Effector memory CD4-positive, alpha-beta T cell (primary cell): ENCODE results near the gene CEP78.

ENCODE experiments used
- DNase-seq, 3 donors: peaks; one replicate each; pipeline ENCODE4 v3.0.0-alpha.2; 2020
- H3K27ac ChIP-seq: 2 replicates; pipeline ENCODE4 v1.7.0; 2013; ENCODE audit warnings: mild to moderate bottlenecking, low read length, moderate library complexity; ENCODE audit not compliant: insufficient read depth, poor library complexity, severe bottlenecking
- H3K27me3 ChIP-seq: replicated peaks from 2 replicates; pipeline ENCODE4 v1.7.0; 2013; ENCODE audit warnings: mild to moderate bottlenecking, low read length; ENCODE audit not compliant: insufficient read depth, control insufficient read depth, poor library complexity, severe bottlenecking
- H3K36me3 ChIP-seq: 2 replicates; pipeline ENCODE4 v1.7.0; 2013; ENCODE audit warnings: mild to moderate bottlenecking, low read length, moderate library complexity; ENCODE audit not compliant: control insufficient read depth, insufficient read depth
- H3K4me1 ChIP-seq: 2 replicates; pipeline ENCODE4 v1.7.0; 2013; ENCODE audit warnings: low read length, mild to moderate bottlenecking; ENCODE audit not compliant: control insufficient read depth, insufficient read depth, poor library complexity, severe bottlenecking
- H3K4me3 ChIP-seq: 2 replicates; pipeline ENCODE4 v1.7.0; 2013; ENCODE audit warnings: low read length, low read depth, mild to moderate bottlenecking; ENCODE audit not compliant: insufficient read depth, poor library complexity, severe bottlenecking
- H3K9me3 ChIP-seq: 2 replicates; pipeline ENCODE4 v1.7.0; 2013; ENCODE audit warnings: mild to moderate bottlenecking, low read length, moderate library complexity; ENCODE audit not compliant: control insufficient read depth

CEP78 gene

GRCh38 chr9:78303377-78304062 lies 67.6 kb downstream of the CEP78 start:
- Histone ChIP-seq H3K4me1 (no peaks in the 10 kb centered on the region), H3K4me3 (no peak overlapping the region), H3K9me3 (no peaks in the 10 kb centered on the region), H3K27me3 (no peaks in the 10 kb centered on the region), H3K36me3 (no peaks in the 10 kb centered on the region), H3K27ac (no peak overlapping the region)
- DNase-seq, result no peak

- DNase-seq, result no peak
- Histone ChIP-seq H3K36me3 (no peaks in the 10 kb centered on the region), H3K27ac (no peak overlapping the region), H3K4me3 (no peak overlapping the region), H3K27me3 (no peaks in the 10 kb centered on the region), H3K4me1 (no peaks in the 10 kb centered on the region), H3K9me3 (no peaks in the 10 kb centered on the region)
Observed at GRCh38 chr9:78304357-78304756, 68.5 kb downstream of the CEP78 start.

DNA sequence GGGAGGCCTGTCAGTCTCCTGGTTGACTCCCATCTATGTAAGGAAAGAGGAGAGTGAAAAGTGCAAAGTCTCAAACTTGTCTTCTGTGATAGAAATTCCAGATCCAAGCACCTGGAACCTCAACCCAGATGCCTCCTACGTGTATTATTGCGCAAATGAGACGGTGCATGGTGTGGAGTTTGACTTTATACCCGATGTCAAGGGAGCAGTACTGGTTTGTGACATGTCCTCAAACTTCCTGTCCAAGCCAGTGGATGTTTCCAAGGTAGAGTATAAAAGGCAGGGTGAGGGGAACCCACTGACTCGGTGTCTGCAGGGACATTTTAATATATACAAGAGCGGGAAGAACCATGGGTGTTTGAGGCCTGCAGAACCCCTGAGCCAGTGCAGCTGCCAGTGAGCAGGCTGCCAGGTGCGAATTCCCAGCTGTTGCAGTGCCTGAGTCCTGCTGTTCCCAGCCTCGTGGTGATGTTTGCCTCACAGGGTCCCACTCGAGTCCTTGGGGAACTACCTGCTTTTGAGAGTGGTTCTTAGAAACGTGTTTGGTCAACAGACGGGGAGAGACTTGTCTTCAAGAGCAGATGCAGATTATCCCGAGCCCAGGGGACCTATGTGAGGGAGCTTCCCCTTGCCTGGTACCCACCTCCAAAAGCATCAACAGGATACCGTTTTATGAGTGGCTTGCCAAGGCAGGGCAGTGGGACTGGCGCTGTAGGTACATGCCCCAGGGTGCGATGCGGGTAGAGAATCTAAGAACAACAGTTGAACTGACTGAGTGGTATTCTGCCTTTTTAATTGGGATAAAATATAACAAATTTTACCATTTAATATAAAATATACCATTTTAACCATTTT lies 70.6 kb downstream of the CEP78 start:
- Histone ChIP-seq H3K4me3 (no peak overlapping the region), H3K27ac (no peak overlapping the region), H3K9me3 (no peaks in the 10 kb centered on the region), H3K27me3 (no peaks in the 10 kb centered on the region), H3K36me3 (no peaks in the 10 kb centered on the region), H3K4me1 (no peaks in the 10 kb centered on the region)
- DNase-seq, result no peak

GRCh38 chr9:78307360-78307759 lies 71.5 kb downstream of the CEP78 start:
- Histone ChIP-seq H3K4me3 (no peak overlapping the region), H3K27me3 (no peaks in the 10 kb centered on the region), H3K4me1 (no peaks in the 10 kb centered on the region), H3K27ac (no peak overlapping the region), H3K9me3 (no peaks in the 10 kb centered on the region), H3K36me3 (no peaks in the 10 kb centered on the region)
- no peak for DNase-seq

- no peak overlapping the region for H3K27ac ChIP-seq
- DNase-seq, result no peak
- H3K4me3 ChIP-seq, result no peak overlapping the region
- no peaks in the 10 kb centered on the region for H3K36me3 ChIP-seq
- no peaks in the 10 kb centered on the region for H3K27me3 ChIP-seq
- H3K4me1 ChIP-seq, result no peaks in the 10 kb centered on the region
- no peaks in the 10 kb centered on the region for H3K9me3 ChIP-seq
Observed at GRCh38 chr9:78309066-78309465, 73.2 kb downstream of the CEP78 start.

- no peak overlapping the region for H3K4me3 ChIP-seq
- no peaks in the 10 kb centered on the region for H3K36me3 ChIP-seq
- no peaks in the 10 kb centered on the region for H3K4me1 ChIP-seq
- H3K27ac ChIP-seq, result no peak overlapping the region
- no peak for DNase-seq
- no peaks in the 10 kb centered on the region for H3K9me3 ChIP-seq
- H3K27me3 ChIP-seq, result no peaks in the 10 kb centered on the region
Observed at GRCh38 chr9:78311075-78311474, 75.2 kb downstream of the CEP78 start.

- no peaks in the 10 kb centered on the region for H3K9me3 ChIP-seq
- H3K36me3 ChIP-seq, result no peaks in the 10 kb centered on the region
- H3K4me3 ChIP-seq, result no peak overlapping the region
- DNase-seq, result no peak
- no peak overlapping the region for H3K27ac ChIP-seq
- no peaks in the 10 kb centered on the region for H3K27me3 ChIP-seq
- no peaks in the 10 kb centered on the region for H3K4me1 ChIP-seq
Observed at GRCh38 chr9:78311886-78312524, 76.1 kb downstream of the CEP78 start.

- no peak overlapping the region for H3K4me3 ChIP-seq
- no peaks in the 10 kb centered on the region for H3K4me1 ChIP-seq
- no peak overlapping the region for H3K27ac ChIP-seq
- no peak for DNase-seq
- H3K9me3 ChIP-seq, result no peaks in the 10 kb centered on the region
- H3K27me3 ChIP-seq, result no peaks in the 10 kb centered on the region
- peaks cover 2% of the 10 kb centered on the region for H3K36me3 ChIP-seq
Observed at GRCh38 chr9:78314550-78314949, 78.7 kb downstream of the CEP78 start.

DNA sequence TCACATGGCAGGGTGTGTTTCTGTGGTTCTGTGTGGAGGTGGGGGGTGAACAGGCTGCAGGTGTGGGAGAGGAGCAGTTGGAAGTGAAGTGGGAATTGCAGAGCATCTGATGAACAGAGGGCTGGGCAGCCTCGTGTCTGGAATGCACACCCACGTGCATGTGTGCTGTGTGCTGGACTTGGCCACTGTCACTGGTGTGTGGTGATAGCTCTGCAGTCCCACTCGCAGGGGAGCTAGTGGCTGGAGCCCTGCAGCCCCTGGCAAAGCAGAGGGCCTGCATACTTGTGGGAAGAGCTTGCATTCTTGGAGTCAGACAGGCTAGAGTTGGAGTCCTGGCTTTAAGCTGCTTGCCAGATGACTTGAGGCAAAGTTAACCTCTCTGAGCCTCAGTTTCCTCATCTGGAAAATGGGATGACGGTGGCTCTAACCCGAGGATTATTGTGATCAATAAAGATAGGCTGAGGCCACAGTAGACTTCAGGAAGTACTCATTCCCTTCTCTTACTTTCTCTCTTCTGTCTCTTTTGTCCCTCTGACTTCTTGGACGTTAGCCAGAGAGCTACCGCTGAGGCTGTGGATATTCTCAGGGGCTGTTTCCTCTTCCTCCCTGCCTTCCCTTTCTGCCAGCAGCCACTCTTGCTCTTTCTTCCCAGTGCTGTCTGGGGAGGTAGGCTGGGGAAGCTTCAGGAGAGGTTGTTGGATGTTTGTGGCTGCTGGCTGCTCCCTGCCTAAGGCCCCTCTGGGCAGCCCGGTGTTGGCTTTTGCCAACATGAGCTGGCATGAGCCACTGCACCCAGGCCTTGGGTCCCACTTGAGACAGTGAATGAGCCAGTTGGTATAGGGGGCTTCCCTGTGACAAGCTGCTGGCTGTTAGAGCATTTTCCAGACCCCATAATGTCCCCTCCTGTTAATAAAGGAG lies 79.3 kb downstream of the CEP78 start:
- Histone ChIP-seq H3K4me1 (no peaks in the 10 kb centered on the region), H3K27me3 (no peaks in the 10 kb centered on the region), H3K36me3 (peaks cover 2% of the 10 kb centered on the region), H3K4me3 (no peak overlapping the region), H3K9me3 (no peaks in the 10 kb centered on the region), H3K27ac (no peak overlapping the region)
- DNase-seq, result no peak
